SU-DHL-6 (cell line): ENCODE results near the gene CARMIL3.

Experiments used
- H2AFZ ChIP-seq: fragments of 200-600 bp; sonication (generic); 2 replicates; pipeline ENCODE4 v1.6.1; 2014; ENCODE audit warnings: low read depth, mild to moderate bottlenecking, moderate library complexity, mixed read lengths, antibody characterized with exemption, low read length; ENCODE audit not compliant: severe bottlenecking
- H3F3A ChIP-seq: fragments of 200-600 bp; shearing (Covaris generic); 2 replicates; pipeline ENCODE4 v1.6.0; 2016; ENCODE audit warnings: antibody characterized with exemption, mild to moderate bottlenecking; ENCODE audit not compliant: insufficient read depth
- H3K27ac ChIP-seq: fragments of 200-600 bp; sonication (generic); 2 replicates; pipeline ENCODE4 v1.5.1; 2016; ENCODE audit warnings: low read depth, mild to moderate bottlenecking, low read length, moderate library complexity, mixed read lengths
- H3K27me3 ChIP-seq: fragments of 200-600 bp; sonication (generic), shearing (Covaris generic); 2 replicates; pipeline ENCODE4 v1.6.0; 2014; ENCODE audit warnings: mild to moderate bottlenecking, low read length
- H3K36me3 ChIP-seq: fragments of 200-600 bp; sonication (generic); 2 replicates; pipeline ENCODE4 v1.6.1; 2014; ENCODE audit warnings: mild to moderate bottlenecking, low read length, mixed read lengths
- H3K4me2 ChIP-seq: fragments of 300-600, 200-600 bp; shearing (Covaris generic), sonication (generic); 2 replicates; pipeline ENCODE4 v1.6.0; 2014; ENCODE audit warnings: low read length, low read depth, mild to moderate bottlenecking; ENCODE audit not compliant: poor library complexity, severe bottlenecking
- H3K4me3 ChIP-seq: fragments of 200-600 bp; sonication (generic); 2 replicates; pipeline ENCODE4 v1.5.1; 2014; ENCODE audit warnings: antibody characterized with exemption, low read length, mild to moderate bottlenecking, mixed read lengths; ENCODE audit not compliant: insufficient read depth, poor library complexity, severe bottlenecking
- H3K79me2 ChIP-seq: fragments of 200-600 bp; sonication (generic); 2 replicates; pipeline ENCODE4 v1.6.1; 2014; ENCODE audit warnings: mild to moderate bottlenecking, low read length, moderate library complexity; ENCODE audit not compliant: insufficient read depth
- H3K9ac ChIP-seq: fragments of 200-600 bp; sonication (generic); 2 replicates; pipeline ENCODE4 v1.7.0; 2014; ENCODE audit warnings: mild to moderate bottlenecking, low read length
- H3K9me2 ChIP-seq: fragments of 200-600 bp; sonication (generic); replicated peaks from 2 replicates; pipeline ENCODE4 v1.6.1; 2014; ENCODE audit warnings: low read length; ENCODE audit not compliant: insufficient read depth
- H3K9me3 ChIP-seq: fragments of 200-600 bp; sonication (generic); 2 replicates; pipeline ENCODE4 v1.6.1; 2014; ENCODE audit warnings: low read length, mixed read lengths; ENCODE audit not compliant: insufficient read depth
- H4K20me1 ChIP-seq: fragments of 200-600 bp; sonication (generic); 2 replicates; pipeline ENCODE4 v1.6.1; 2014; ENCODE audit warnings: low read depth, mild to moderate bottlenecking, antibody characterized with exemption, low read length, moderate library complexity, mixed read lengths
- CTCF ChIP-seq: fragments of 200-600 bp; sonication (generic); IDR thresholded peaks from one replicate; pipeline ENCODE4 v1.5.1; 2017; ENCODE audit warnings: antibody characterized with exemption, mild to moderate bottlenecking, low read length, moderate library complexity; ENCODE audit not compliant: insufficient read depth, poor library complexity, severe bottlenecking
- EZH2phosphoT487 ChIP-seq: fragments of 200-600 bp; sonication (generic), shearing (Covaris generic); conservative IDR thresholded peaks from 2 replicates; pipeline ENCODE4 v1.6.1; 2018; ENCODE audit warnings: mild to moderate bottlenecking, antibody characterized with exemption, low read length, moderate library complexity, mixed read lengths

CARMIL3 gene

GRCh38 chr14:24114532-24115421 is 63.0 kb downstream of the CARMIL3 start, which contains the start of the genes DCAF11 and NRL:
Gene DCAF11, plus strand, starts transcription at chr14:24114777. Its CDS starts 818 bp downstream, at chr14:24115595.
Gene NRL, minus strand, starts transcription at chr14:24114949. Its CDS starts 32,101 bp downstream, at chr14:24082848.
- H3K4me3 ChIP-seq = peak within 1 kb of the TSS; percentile 75
- peaks cover 16% of the 10 kb centered on the region for H3K79me2 ChIP-seq
- peaks cover 13% of the 10 kb centered on the region; the same call in 1 of the 2 replicates for H3F3A ChIP-seq
- no peaks in the 10 kb centered on the region for H3K9me2 ChIP-seq
- H3K9me3 ChIP-seq = no peaks in the 10 kb centered on the region
- peak within 1 kb of the TSS; percentile 90 for H3K27ac ChIP-seq
- TF ChIP-seq EZH2phosphoT487 = no peak
- no peak for TF ChIP-seq CTCF
- H2AFZ ChIP-seq = peak within 1 kb of the TSS; percentile 49
- peak within 1 kb of the TSS; percentile 82 for H3K9ac ChIP-seq
- H3K27me3 ChIP-seq = no peaks in the 10 kb centered on the region
- no peaks in the 10 kb centered on the region for H4K20me1 ChIP-seq
- no peaks in the 10 kb centered on the region for H3K36me3 ChIP-seq
- H3K4me2 ChIP-seq = peak within 1 kb of the TSS; percentile 89

- no peaks in the 10 kb centered on the region for H3K9me3 ChIP-seq
- H3K9me2 ChIP-seq = no peaks in the 10 kb centered on the region
- peak overlapping the region; percentile 75 for H3K4me3 ChIP-seq
- H3K4me2 ChIP-seq = peak overlapping the region; percentile 81
- TF ChIP-seq CTCF (no peak), EZH2phosphoT487 (no peak)
- no peaks in the 10 kb centered on the region for H4K20me1 ChIP-seq
- no peaks in the 10 kb centered on the region for H3K36me3 ChIP-seq
- H2AFZ ChIP-seq = peak overlapping the region; percentile 8
- peak overlapping the region; percentile 22; the same call in 1 of the 2 replicates for H3K27ac ChIP-seq
- H3F3A ChIP-seq = peaks cover 5% of the 10 kb centered on the region; the same call in 1 of the 2 replicates
- H3K27me3 ChIP-seq = no peaks in the 10 kb centered on the region
- H3K9ac ChIP-seq = peak overlapping the region; percentile 82
- peaks cover 16% of the 10 kb centered on the region for H3K79me2 ChIP-seq
Measured at GRCh38 chr14:24115422-24116127, 63.8 kb downstream of the CARMIL3 start.

- H3K9ac ChIP-seq = peak overlapping the region; percentile 82
- H3K4me3 ChIP-seq = peak overlapping the region; percentile 75
- H3K27me3 ChIP-seq = no peaks in the 10 kb centered on the region
- H3K9me3 ChIP-seq = no peaks in the 10 kb centered on the region
- H3K4me2 ChIP-seq = peak overlapping the region; percentile 81
- no peak overlapping the region for H2AFZ ChIP-seq
- no peaks in the 10 kb centered on the region for H4K20me1 ChIP-seq
- no peaks in the 10 kb centered on the region for H3F3A ChIP-seq
- TF ChIP-seq CTCF (no peak), EZH2phosphoT487 (no peak)
- peaks cover 16% of the 10 kb centered on the region for H3K79me2 ChIP-seq
- no peaks in the 10 kb centered on the region for H3K36me3 ChIP-seq
- H3K9me2 ChIP-seq = no peaks in the 10 kb centered on the region
- H3K27ac ChIP-seq = no peak overlapping the region
Measured at GRCh38 chr14:24116128-24116814, 64.5 kb downstream of the CARMIL3 start.
